T-helper 1 cell treated with Interleukin-12 subunit alpha and Interleukin-12 subunit beta and Interleukin-4 antibody, amounts not matched to agents 30 ng/mL and 1 ng/mL, for 36 hours (primary cell): ENCODE results near the gene ALKBH3. TPM values are rescaled to one million over a fixed set of nuclear protein-coding genes. Genes with fewer than 3 reads are reported as not detected.

Experiments used
- intact Hi-C: fragments of 100-400 bp; cut with micrococcal nuclease; formaldehyde crosslinking; loops from one replicate; pipeline ENCODE4 v1.15.1; 2024
- total RNA-seq: library from RNA; stranded (reverse); gene quantifications from 2 replicates; pipeline ENCODE4 v1.2.3, GENCODE V29; 2022

Gene ALKBH3
- total RNA-seq, 1 donor from 2014 or later = 27.9 TPM

- intact Hi-C loops = no loop called here
These were observed 57.1 kb downstream of the ALKBH3 start for GRCh38 chr11:43937434-43938411.

DNA sequence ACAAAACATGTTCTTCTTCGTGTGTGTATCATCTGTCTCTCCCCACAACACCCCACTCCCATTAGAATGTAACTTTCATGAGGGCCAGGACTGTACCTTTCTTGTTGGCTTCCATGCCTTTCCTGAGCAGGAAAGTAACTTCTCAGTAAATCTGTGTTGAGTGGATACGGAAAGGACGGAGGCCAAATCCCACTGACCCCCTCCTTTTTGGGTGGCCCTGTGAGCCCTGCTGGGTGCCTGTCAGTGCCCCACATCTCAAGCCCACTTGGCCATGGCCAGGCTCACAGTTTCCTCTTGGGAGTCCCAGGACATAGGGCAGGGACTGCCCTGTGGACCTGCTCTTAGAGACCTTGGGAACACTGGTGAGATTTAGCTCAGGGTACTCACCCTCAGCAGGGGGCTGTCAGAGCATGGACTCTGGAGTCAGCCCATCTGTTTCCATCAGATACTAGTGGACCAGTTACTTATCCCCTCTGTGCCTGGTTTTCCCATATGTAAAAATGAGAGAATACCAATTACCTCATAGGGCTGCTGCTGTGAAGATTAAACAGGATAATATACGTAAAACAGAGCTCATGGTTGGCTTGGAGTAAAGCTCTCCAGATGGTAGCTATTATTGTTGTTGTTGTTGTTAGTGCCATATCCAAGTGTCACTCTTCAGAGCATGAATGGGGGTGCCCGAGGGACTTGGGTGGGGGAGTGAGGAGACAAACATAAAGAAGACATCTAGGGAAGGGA is 60.8 kb downstream of the ALKBH3 start:
- intact Hi-C loops = loop anchor here (10.0 kb wide), 1 partner anchor 367 kb away; no protein-coding TSS in a partner anchor

GRCh38 chr11:43942662-43943371 is 62.2 kb downstream of the ALKBH3 start:
- intact Hi-C loops = loop anchor here (10.0 kb wide), 1 partner anchor 368 kb away; no protein-coding TSS in a partner anchor

GRCh38 chr11:43943372-43943930 is 62.8 kb downstream of the ALKBH3 start:
- intact Hi-C loops = loop anchor here (10.0 kb wide), 1 partner anchor 369 kb away; no protein-coding TSS in a partner anchor

DNA sequence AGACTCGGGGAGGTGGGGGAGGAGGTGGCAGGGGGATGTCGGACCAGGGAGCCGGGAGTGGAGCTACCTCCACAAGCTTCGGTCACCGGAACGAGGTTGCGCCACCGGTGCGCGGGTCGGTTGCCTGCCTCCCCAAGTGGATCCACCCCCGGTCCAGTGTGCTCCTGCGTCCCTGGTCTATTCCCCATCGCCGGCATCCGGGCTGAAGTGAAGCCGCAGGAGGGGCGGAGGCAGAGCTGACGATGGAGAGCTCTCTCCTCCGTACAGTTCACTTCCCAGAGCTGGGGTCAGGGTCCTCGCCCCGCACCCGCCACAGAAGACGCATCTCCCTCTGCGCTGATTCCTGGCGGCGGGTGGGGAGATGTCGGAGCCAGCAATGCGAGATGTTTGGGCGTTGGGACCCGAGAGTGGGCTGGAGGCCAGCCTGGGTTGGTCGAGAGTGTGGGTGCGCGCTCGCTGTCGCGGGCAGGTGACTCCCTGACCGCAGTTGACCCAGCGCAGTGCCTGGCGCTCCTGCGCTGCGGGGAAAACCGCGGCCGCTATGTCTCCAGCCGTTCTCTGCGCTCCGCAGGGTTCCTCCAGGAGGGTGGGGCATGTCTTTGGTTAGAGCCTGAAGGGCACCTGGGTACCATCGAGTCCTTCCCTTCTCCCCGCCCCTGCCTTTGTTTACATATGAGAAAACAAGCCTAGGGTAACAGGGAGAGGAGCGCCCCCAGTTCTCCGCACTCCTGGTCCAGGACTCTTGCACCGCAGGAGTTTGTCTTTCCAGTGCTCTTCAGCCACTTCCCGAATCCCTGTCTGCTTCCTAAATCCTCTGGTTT is 63.5 kb downstream of the ALKBH3 start:
- intact Hi-C loops = loop anchor here (1.0 to 10.0 kb wide), 5 partner anchors 54 to 369 kb away; partner anchors contain the start of genes ALKBH3 and HSD17B12

- intact Hi-C loops = loop anchor here (1.0 to 10.0 kb wide), 5 partner anchors 55 to 370 kb away; partner anchors contain the start of genes ALKBH3 and HSD17B12
These were observed 64.2 kb downstream of the ALKBH3 start for GRCh38 chr11:43944761-43945311.

GRCh38 chr11:43947003-43947500 is 66.4 kb downstream of the ALKBH3 start:
- intact Hi-C loops = loop anchor here (10.0 kb wide), 1 partner anchor 372 kb away; no protein-coding TSS in a partner anchor

DNA sequence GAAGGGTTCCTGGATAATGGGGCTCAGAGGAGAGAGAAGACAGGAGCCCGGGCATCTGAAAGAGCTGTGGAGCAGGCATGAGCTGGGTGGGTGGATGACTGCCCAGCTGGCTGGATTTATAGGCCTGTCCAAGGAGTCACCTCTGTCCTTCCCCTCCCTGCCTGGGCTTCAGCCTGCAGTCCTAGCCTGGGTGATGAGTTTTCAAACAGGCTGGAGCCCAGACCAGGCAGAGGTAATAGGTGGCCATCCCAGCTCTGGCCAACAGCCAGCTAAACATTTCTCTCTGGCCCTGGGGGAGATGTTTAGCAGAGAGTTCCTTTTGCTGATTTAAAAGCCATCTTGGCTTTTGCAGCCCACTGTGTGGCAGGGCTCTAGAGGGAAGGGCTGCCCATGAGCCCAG is 67.2 kb downstream of the ALKBH3 start:
- intact Hi-C loops = loop anchor here (10.0 kb wide), 1 partner anchor 373 kb away; no protein-coding TSS in a partner anchor

DNA sequence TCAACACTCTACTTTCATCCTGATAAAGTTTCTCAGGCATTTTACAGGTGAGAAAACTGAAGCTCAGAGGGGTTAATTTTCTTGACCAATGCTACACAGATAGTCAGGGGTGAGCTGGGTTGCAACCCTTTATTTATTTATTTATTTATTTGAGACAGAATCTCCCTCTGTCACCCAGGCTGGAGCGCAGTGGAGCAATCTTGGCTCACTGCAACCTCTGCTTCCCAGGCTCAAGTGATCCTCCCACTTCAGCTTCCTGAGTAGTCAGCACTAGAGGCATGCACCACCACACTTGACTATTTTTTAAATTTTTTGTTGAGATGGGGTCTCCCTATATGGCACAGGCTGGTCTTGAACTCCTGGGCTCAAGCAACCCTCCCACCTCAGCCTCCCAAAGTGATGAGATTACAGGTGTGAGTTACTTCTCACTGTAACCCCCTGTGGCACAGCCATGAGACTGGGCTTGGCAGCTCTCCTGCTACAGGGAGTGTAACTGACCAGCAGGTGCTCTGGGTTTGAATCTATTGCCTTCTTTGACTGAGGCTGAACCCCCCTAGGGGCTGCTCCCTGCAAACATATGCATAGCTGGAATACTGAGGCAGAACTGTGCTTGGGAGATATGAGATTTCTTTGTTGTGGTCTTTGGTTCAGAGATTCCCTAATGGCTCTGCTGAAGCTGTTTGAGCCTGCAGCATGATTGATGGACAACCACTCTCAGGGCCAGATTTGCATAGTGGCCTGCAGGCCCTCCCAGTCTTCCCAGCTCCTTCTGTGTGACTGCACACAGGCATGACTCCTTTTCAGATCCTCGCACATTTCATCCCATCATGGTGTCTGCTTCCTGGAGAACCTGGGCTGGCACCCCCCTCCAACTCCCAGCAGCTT is 68.0 kb downstream of the ALKBH3 start:
- intact Hi-C loops = loop anchor here (10.0 kb wide), 1 partner anchor 374 kb away; no protein-coding TSS in a partner anchor

- intact Hi-C loops = no loop called here
These were observed 69.8 kb downstream of the ALKBH3 start for GRCh38 chr11:43950311-43950855.

DNA sequence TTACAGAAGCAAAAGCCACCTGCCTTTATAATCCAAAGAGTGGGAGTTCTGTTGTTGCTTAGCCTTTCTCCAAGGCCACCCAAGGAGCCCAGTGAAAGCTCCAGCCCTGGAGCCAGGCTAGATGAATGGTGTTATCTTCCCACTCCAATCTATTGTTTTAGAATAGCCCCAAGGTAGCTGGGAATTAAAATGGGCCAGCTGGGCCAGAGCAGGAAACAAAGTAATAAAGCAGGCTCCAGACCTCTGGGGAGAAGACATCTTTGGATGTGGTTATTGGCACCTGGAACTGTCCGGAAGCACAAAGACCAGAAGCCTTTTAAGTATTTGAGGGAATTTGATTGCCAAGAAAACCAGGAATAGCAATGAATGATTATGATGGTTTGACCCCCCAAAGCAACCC is 70.6 kb downstream of the ALKBH3 start:
- intact Hi-C loops = no loop called here

DNA sequence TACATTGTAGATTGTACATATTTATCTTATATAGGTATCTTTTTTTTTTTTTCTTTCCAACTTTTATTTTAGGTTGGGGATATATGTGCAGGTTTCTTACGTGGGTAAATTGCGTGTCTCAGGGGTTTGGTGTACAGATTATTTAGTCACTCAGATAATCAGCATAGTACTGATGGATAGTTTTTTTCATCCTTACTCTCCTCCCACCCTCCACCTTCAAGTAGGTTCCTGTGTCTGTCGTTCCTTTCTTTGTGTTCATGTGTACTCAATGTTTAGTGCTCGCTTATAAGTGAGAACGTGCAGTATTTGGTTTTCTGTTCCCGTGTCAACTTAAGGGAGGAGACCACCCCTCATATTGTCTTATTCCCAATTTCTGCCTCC is 71.4 kb downstream of the ALKBH3 start:
- intact Hi-C loops = no loop called here

- intact Hi-C loops = no loop called here
These were observed 72.0 kb downstream of the ALKBH3 start for GRCh38 chr11:43952401-43953342.

DNA sequence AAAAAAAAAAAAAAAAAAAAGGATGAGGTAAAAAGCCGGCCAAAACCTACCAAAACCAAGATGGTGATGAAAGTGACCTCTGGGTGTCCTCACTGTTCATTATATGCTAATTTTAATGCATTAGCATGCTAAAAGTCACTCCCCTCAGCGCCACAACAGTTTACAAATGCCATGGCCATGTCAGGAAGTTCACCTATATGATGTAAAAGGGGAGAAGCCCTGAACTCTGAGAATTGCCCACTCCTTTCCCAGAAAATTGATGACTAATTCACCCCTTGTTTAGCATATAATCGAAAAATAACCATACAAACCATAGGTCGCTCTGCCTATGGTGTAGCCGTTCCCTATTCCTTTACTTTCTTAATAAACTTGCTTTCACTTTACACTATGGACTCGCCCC is 72.9 kb downstream of the ALKBH3 start:
- intact Hi-C loops = no loop called here

DNA sequence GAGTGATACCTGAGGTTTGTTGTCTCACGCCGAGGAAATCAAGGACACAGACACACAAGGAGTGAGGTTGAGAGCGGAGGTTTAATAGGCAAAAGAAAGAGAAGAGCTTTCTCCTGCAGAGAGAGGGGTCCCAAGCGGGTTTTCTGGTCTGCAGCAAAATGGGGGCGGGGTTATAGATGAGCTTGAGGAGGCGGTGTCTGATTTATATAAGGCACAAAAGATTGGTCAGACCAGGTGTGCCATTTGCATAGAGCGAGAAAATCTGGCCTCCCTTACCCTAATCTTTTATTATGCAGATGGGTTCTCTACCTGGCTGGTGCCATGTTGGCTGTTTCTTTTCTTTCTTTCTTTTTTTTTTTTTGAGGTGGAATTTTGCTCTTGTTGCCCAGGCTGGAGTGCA is 73.6 kb downstream of the ALKBH3 start:
- intact Hi-C loops = no loop called here

GRCh38 chr11:43955381-43956118 is 74.9 kb downstream of the ALKBH3 start:
- intact Hi-C loops = no loop called here
